ENCODE data around the gene VTI1A. TPM values are rescaled to one million over a fixed set of nuclear protein-coding genes. Genes with fewer than 3 reads are reported as not detected.

VTI1A gene
- total and polyA plus RNA-seq, 2 of the 8 experiments (the other 6 are each of a cell fraction or from before 2014, with no cell fraction given), result 6.0 to 20.0 TPM

- Histone ChIP-seq H2BK15ac (ENCODE audit: low read length) (no peak overlapping the region), H4K8ac (ENCODE audit: extremely low read depth, insufficient read depth, low read length) (no peak overlapping the region), H2AK5ac (ENCODE audit: low read depth, low read length) (no peak overlapping the region), H3K4me2 (ENCODE audit: insufficient read depth in 1 of 2, low read depth in 2 of 2, low read length in 2 of 2) (no peak overlapping the region), H4K20me1 (replicated peaks in 1 of 2; ENCODE audit: control insufficient read depth in 1 of 2, insufficient read depth in 2 of 2, low read length in 2 of 2) (no peaks in the 10 kb centered on the region), H3K4ac (replicated peaks; ENCODE audit: insufficient read length, low read depth, low read length) (no peak overlapping the region), H3K18ac (ENCODE audit: extremely low read depth, low read length) (no peak overlapping the region), H3K4me3 (ENCODE audit: extremely low read depth in 1 of 4, insufficient read depth in 2 of 4, low read depth in 3 of 4, low read length in 4 of 4) (no peak overlapping the region), H3K14ac (ENCODE audit: insufficient read length) (no peak overlapping the region), H2BK120ac (replicated peaks; ENCODE audit: low read depth, low read length) (no peak overlapping the region), H3K79me2 (ENCODE audit: control insufficient read depth in 1 of 2, insufficient read depth in 2 of 2, low read length in 2 of 2) (no peaks in the 10 kb centered on the region), H3K27me3 (replicated peaks in 1 of 4; ENCODE audit: control insufficient read depth in 3 of 4, extremely low read depth in 1 of 4, insufficient read depth in 3 of 4, low read length in 3 of 4) (no peaks in the 10 kb centered on the region), H4K91ac (replicated peaks; ENCODE audit: insufficient read length, low read length) (no peak overlapping the region), H3K23ac (ENCODE audit: insufficient read length) (no peak overlapping the region), H3K9ac (replicated peaks in 1 of 4; ENCODE audit: extremely low read depth in 1 of 4, low read depth in 3 of 4, low read length in 3 of 4) (no peak overlapping the region), H3K4me1 (replicated peaks in 1 of 4; ENCODE audit: control insufficient read depth in 3 of 4, insufficient read depth in 4 of 4, low read length in 3 of 4) (peaks cover 0 to 8% (median 1%) of the 10 kb centered on the region in 4 experiments; a peak in 3 of 7 replicates), H3K36me3 (ENCODE audit: control insufficient read depth in 2 of 4, insufficient read depth in 4 of 4, low read length in 3 of 4) (no peaks in the 10 kb centered on the region), H3K23me2 (ENCODE audit: low read depth, low read length) (no peaks in the 10 kb centered on the region), H3K9me3 (ENCODE audit: insufficient read depth in 2 of 2, low read depth in 1 of 2, low read length in 1 of 2) (no peaks in the 10 kb centered on the region), H2AFZ (ENCODE audit: low read length) (no peak overlapping the region), H3K56ac (replicated peaks; ENCODE audit: insufficient read length, low read depth, low read length) (no peak overlapping the region), H2BK12ac (ENCODE audit: low read depth, low read length) (no peak overlapping the region), H4K5ac (ENCODE audit: insufficient read length, low read depth, low read length) (no peak overlapping the region), H2BK5ac (ENCODE audit: low read depth, low read length) (no peak overlapping the region), H3K79me1 (ENCODE audit: low read depth, low read length) (no peaks in the 10 kb centered on the region), H2BK20ac (ENCODE audit: low read length) (no peak overlapping the region), H3K27ac (ENCODE audit: low read depth, low read length) (no peak overlapping the region)
- no peak for DNase-seq (ENCODE audit: low read depth in 1 of 2, low spot score in 2 of 2)
- FAIRE-seq, result no peak
- WGBS, 2 experiments (ENCODE audit: extremely low coverage in 1 of 2, insufficient coverage in 1 of 2, insufficient read length in 1 of 2, insufficient replicate concordance in 2 of 2, low coverage in 1 of 2, low lambda C conversion rate in 2 of 2, missing lambda C conversion rate in 1 of 2), result 62% methylated on average over 4 of the region's 4 CpGs; no CpG with 5 or more reads in 1 of the 2 experiments
- CTCF ChIA-PET (ENCODE audit: partially characterized antibody), result interaction anchor here (0.6 to 1.8 kb wide), 5 partner anchors 10 to 872 kb away, joined by 3 to 4 read pairs (median 3); no protein-coding TSS in a partner anchor
- POLR2A ChIA-PET (ENCODE audit: partially characterized antibody), result no interaction called here
- TF ChIP-seq BACH1 (IDR thresholded peaks at IDR 0.05; ENCODE audit: low read length), result no peak
- no peak for TF ChIP-seq KDM5A (IDR thresholded peaks at IDR 0.05; ENCODE audit: low read length)
- TF ChIP-seq TBP (IDR thresholded peaks at IDR 0.05; ENCODE audit: low read depth, low read length), result no peak
- no peak for TF ChIP-seq RNF2 (IDR thresholded peaks at IDR 0.05; ENCODE audit: borderline replicate concordance, low read depth, low read length, missing control alignments, poor library complexity, severe bottlenecking)
- TF ChIP-seq SIX5 (IDR thresholded peaks at IDR 0.05; ENCODE audit: low read depth, low read length), result no peak
- no peak for TF ChIP-seq CEBPB (IDR thresholded peaks at IDR 0.05; ENCODE audit: low read depth, low read length)
- no peak for TF ChIP-seq E2F6 (IDR thresholded peaks at IDR 0.05)
- no peak for TF ChIP-seq EP300 (IDR thresholded peaks at IDR 0.05; ENCODE audit: borderline replicate concordance in 1 of 2, low read depth in 2 of 2, low read length in 2 of 2)
- no peak for TF ChIP-seq RFX5 (IDR thresholded peaks at IDR 0.05; ENCODE audit: borderline replicate concordance, low read depth, low read length)
- TF ChIP-seq SRF (IDR thresholded peaks at IDR 0.05; ENCODE audit: low read depth, low read length), result no peak
- no peak for TF ChIP-seq KDM1A (IDR thresholded peaks at IDR 0.05; ENCODE audit: borderline replicate concordance, low read length)
- TF ChIP-seq POLR2A (IDR thresholded peaks at IDR 0.05; ENCODE audit: control extremely low read depth in 1 of 2, low read depth in 2 of 2, low read length in 2 of 2), result no peak
These were observed 202.2 kb downstream of the VTI1A start for GRCh38 chr10:112649006-112649821.
